GM18505 (cell line): ENCODE results near the gene NR1H4.
"Not testable (repeated sequence)": the region's sequence is repeated elsewhere in the genome, so short reads cannot be mapped to it uniquely, and the experiment has no call there.

Experiments
- ATAC-seq: cut with Tn5 transposase; IDR thresholded peaks from one replicate; pipeline ENCODE4 v1.9.1; 2021; ENCODE audit not compliant: unreplicated experiment
- POLR2A ChIP-seq: IDR thresholded peaks from 4 replicates; pipeline ENCODE4 v1.6.1; 2011; ENCODE audit warnings: borderline replicate concordance; ENCODE audit not compliant: insufficient read depth, insufficient read length; ENCODE audit errors: extremely low read depth

Gene NR1H4

DNA sequence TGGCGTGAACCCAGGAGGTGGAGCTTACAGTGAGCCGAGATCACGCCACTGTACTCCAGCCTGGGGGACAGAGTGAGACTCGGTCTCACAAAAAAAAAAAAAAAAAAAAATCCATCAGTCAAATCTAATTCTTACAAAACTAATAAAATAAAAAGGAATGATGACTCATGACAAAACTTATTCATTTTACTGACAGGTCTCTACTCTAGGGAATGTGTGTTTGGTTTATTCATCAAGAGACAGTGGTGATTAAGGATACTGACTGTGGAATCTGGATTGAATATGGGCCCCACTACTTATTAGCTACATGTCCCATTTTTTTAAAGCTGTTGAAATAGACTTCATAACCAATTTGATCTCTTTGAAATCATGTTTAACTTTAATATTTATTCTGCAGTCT lies 70.5 kb downstream of the NR1H4 start:
- no peak for TF ChIP-seq POLR2A
- no peak for ATAC-seq

DNA sequence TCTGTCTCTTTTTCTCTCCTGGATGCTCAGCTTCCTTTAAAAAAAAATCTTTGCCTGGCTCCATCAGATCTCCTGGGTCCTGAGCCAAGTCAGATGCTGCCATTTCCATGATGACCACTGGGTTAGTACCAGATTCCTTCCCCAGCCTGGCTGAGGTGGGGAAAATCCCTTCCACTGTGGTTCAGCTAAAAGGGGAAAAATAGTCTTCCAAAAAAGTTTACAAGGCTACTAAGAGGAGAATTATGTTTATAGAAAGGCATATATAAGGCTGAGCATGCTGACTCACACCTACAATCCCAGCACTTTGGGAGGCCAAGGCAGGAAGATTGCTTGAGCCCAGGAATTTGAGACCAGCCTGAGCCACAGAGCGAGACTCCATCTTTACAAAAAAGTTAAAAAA lies 71.4 kb downstream of the NR1H4 start:
- ATAC-seq = no peak
- no peak for TF ChIP-seq POLR2A

DNA sequence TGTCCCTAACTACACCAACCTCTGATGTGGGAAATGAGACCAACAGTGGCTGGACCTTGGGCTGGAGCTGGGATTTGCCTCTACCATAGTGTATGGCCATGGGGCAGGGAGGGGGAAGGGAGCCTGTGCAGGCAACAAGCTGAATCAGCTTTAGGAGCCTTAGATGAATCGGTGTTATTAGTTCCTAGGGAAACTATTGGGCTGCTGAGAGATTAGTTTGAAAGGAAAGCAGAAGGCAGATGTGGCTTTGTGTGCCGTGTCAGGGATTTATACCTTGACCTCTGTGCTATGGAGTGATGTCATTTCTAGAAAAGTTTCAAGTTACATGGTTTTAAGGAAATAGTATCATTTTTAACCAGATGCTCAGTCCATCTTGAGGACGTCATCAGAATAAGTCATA lies 80.3 kb downstream of the NR1H4 start:
- TF ChIP-seq POLR2A = no peak
- no peak for ATAC-seq

DNA sequence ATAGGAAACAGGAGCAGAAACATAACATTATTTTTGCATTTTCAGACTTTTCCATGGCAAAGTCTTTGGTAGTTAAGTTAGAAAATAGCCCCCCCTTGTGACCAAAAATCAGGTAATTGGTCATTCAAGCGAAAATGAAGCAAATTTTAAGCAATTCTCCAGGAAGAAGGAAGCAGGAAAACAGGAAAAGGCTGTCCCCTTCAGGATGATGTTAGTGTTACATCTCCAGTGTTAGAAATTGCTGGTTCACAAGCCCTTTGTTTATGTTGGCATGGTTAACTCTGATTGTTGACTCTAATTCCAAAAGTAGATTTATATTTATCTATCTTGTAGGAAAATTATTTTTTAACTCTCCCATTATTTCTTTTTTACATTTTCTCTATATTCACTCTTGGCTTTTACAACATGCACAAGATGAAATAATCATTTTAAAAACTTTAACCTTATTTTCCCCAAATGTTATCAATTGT lies 81.0 kb downstream of the NR1H4 start:
- no peak for TF ChIP-seq POLR2A
- no peak for ATAC-seq

DNA sequence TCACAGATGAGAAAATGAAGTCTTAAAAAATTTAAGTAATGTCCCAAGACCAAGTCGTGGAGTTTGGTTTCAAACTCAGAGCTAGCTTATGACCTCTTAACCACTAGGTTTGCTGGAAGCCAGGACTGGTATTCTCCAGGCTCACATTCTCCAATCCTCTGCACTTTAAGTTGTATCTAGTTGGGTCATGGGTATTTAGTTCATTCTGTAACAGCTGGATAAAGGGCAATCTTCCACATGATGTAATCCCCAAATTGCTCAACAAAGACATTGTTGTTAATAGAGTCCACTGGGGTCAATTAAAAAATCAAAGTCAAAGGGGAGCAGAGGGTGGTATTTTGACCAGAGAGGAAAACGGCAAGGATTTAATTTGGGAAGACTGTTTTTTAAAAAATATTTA lies 82.1 kb downstream of the NR1H4 start:
- TF ChIP-seq POLR2A = no peak
- ATAC-seq = no peak

DNA sequence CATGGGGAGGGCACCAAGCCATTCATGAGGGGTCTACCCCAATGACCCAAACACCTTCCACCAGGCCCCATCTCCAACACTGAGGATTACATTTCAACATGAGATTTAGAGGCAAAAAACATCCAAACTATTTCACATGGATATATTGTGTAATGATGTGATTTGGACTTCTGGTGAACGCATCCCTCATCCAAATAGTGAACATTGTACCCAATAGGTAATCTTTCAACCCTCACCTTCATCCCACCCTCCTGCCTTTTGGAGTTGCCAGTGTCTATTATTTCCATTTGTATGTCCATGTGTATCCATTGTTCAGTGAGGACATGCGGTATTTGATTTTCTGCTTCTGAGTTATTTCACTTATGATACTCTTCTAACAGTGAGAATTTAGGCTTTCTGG lies 83.7 kb downstream of the NR1H4 start:
- no peak for TF ChIP-seq POLR2A
- no peak for ATAC-seq

DNA sequence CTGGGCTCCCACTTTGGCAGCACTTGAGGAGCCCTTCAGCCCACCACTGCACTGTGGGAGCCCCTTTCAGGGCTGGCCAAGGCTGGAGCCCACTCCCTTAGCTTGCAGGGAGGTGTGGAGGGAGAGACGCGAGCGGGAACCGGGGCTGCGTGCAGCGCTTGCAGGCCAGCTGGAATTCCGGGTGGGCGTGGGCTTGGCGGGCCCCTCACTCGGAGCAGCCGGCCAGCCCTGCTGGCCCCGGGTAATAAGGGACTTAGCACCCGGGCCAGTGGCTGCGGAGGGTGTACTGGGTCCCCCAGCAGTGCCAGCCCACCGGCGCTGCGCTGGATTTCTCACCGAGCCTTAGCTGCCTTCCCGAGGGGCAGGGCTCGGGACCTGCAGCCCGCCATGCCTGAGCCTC lies 85.6 kb downstream of the NR1H4 start:
- ATAC-seq = not testable (repeated sequence)

DNA sequence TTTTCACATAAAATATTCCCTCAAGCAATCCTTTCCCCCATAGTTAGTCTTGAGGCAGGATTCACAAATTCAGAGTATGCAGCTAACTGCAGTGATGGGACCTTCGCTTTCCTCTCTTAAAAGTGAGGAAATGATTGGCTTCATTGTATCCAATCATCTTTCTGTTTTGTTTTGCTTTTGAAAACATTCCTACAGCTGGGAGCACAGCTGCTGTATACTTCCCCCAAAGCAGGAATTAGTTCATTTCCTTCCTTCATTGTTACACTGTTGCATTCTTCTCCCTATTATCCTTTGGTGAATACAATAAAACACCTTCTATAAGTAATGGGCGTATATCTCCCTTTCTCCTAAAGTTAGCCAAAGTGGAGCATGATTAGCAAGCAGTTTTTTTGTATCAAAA lies 90.4 kb downstream of the NR1H4 start:
- no peak for ATAC-seq

DNA sequence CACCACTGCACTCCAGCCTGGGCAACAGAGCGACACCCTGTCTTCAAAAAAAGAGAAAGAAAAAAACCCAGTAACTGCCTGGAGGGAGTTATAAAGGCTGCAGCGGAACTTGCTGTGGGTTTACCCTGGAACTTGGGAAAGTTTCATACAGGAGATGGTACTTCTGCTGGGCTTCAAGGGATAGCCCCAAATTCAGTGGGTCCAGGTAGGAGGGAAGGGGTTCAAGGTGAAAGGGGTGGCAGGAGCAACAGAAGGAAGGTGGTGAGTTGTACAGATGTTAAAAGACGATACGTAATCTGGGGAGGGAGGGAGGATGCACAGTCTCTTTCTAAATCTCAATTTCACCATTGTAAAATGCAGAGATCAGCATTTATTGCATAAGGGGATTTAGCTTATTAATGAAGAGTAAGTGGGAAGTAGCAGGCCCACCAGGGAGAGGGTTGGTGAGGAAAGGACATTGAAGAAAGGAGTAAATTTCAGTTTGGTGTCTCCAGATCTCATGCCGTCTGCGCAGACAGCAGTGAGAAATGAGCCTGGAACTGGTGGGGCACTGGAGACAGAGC lies 91.3 kb downstream of the NR1H4 start:
- ATAC-seq = no peak
- no peak for TF ChIP-seq POLR2A

More for the DNA sequence above, 90.4 kb downstream of the NR1H4 start:
- no peak for TF ChIP-seq POLR2A

DNA sequence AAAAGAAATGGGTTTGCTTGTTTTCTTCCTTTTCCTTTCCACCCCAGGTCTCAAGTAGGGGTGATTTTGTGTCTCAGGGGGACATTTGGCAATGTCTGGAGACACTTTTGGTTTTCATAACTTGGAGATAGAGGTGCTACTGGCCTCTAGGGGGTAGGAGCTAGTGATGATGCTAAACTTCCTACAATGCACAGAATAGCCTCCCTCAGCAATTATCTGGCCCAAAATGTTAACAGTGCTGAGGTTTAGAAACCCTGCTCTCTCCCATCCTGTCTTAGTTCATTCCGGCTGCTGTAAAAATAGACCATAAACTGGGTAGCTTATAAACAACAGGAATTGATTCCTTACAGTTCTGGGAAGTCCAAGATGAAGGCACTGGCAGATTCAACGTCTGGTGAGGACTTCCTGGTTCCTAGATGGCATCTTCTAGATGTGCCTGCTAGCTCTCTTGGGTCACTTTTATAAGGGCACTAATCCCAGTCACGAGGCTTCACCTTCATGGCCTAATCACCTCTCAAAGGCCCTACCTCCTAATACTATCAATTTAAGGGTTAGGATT lies 92.4 kb downstream of the NR1H4 start:
- no peak for TF ChIP-seq POLR2A
- ATAC-seq = no peak

DNA sequence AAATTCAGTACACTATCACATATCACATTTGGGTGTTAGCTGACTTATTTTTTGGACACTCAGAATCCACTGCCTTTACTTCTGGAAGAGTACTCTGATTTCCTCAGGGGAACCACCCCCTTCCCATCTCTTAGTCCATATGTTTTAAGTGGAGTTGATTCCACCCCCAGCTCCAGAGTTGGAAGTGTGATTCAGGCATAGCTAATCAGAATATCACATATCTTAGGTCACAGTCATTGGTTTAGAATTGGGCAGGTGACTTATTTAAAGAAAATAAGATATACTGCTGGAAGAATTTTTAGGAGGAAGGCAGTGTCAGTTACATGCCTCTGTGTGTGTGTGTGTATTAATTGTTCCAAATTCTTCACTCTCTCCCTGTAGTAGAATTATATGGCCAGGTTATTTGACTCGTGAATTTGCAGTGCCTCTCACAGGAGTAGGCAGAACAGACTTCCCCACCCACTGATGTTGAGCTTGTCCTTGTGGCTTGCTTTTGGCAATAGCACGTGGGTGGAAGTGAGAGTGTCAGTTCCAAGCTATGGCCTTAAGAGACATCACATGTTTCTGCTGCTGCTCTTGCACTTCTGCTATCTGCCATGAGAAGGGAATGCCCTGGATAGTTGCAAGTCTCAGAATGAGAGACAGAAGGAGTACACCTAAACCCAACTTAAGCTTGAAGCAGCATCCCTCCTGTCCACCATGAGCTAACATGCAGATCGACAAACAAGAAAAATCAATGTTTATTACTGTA lies 93.4 kb downstream of the NR1H4 start:
- peak; percentile 97 for ATAC-seq
- TF ChIP-seq POLR2A = no peak

DNA sequence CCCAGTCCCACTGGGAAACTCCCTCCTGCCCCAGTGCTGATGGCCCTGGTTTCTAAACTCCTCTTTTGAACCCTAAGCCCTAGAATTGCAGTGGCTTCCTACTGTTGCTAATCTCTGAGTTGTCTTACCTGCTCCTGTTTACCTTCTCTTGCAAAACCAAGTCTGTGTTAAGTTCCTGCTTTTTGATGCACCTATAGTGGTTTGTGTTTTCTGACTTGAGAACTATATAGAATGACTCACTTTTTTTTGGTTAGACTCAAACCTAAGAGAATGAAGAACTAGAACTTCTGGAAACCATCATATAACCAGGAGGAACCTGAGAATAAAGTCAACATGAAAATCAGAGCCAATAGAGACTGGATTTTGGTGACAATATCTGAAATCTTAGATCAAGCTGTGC lies 94.3 kb downstream of the NR1H4 start:
- no peak for TF ChIP-seq POLR2A
- peak; percentile 12 for ATAC-seq

DNA sequence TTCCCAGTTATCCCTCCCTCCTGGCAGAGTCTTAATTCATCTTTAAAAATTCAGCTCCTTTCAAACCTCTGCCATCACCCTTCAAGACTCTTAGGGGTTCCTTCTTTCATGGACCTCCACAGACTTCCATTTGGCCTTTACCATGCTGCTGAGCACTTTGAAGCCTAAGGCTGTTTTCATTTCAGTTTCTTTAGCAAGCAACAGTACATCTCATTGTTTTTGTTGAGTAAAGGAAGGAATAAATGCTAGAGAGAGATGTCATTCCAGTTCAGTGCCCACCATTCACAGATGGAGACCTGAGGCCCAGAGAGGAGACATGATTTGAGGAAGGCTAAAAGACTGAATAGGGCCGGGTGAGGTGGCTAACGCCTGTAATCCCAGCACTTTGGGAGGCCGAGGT lies 98.5 kb downstream of the NR1H4 start:
- no peak for ATAC-seq

DNA sequence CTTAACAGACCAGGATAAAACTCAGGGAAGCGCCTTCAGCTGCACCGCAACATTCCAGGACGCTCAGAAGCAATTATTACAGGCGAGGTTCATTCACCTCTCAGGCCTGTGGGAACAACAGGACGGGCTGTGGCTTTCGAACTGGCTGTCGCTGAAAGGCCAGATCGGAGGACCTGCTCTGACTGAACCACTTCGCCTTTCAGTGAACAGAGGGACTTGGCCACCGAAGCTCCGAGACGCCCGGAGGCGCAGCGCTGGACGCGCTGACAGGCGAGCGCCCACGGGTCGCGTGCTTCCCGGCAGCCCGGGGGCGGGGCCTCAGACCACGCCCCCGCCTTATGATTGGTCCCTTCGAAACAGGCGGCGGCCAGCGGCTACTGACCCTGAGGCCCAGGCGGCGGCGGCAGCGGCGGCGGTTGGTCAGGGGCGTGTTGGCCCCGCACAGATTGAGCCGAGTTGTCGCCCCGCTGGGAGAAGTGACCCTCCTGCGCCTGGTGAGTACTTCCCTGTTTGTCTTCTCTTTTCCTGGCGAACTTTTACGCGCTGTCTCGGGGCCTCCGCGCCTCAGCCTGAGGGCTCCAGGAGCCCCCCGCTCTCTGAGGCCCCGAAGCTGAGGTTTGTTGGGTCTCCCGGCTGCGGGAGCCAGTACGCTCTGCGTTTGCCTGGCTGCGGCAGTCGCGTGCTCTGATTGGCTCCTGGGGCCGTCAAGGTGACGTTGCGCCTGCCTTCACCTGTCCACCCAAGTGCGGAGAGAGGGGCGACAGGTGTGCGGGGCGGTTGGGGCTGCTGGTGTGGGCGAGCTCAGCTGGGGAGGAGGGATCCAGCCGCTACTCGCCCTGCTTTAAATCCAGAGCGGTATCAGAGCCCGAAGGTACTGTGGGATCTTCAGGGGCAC lies 99.9 kb downstream of the NR1H4 start, which contains the start of gene GAS2L3:
TSS of gene GAS2L3 (plus strand) at position 393 of the 895 bp plus-strand sequence. CDS start 21,221 bp downstream, outside the sequence.
- peak; percentile 98 for ATAC-seq
- peak; percentile 54 for TF ChIP-seq POLR2A

More for the DNA sequence above, 98.5 kb downstream of the NR1H4 start:
- no peak for TF ChIP-seq POLR2A
